ENCODE measurements around the gene BCAP31. TPM values are rescaled to one million over a fixed set of nuclear protein-coding genes. Genes with fewer than 3 reads are reported as not detected.
"Not testable (repeated sequence)": the region's sequence is repeated elsewhere in the genome, so short reads cannot be mapped to it uniquely, and the experiment has no call there.

The BCAP31 gene
- total RNA-seq, 1 donor, result 111 TPM

GRCh38 chrX:153761863-153762262, 37.7 kb upstream of the BCAP31 start:
- no peak overlapping the region for H3K4me3 ChIP-seq (ENCODE audit: low read depth, low read length)
- DNase-seq (ENCODE audit: low read depth), result no peak
- TF ChIP-seq, protein P1, sequence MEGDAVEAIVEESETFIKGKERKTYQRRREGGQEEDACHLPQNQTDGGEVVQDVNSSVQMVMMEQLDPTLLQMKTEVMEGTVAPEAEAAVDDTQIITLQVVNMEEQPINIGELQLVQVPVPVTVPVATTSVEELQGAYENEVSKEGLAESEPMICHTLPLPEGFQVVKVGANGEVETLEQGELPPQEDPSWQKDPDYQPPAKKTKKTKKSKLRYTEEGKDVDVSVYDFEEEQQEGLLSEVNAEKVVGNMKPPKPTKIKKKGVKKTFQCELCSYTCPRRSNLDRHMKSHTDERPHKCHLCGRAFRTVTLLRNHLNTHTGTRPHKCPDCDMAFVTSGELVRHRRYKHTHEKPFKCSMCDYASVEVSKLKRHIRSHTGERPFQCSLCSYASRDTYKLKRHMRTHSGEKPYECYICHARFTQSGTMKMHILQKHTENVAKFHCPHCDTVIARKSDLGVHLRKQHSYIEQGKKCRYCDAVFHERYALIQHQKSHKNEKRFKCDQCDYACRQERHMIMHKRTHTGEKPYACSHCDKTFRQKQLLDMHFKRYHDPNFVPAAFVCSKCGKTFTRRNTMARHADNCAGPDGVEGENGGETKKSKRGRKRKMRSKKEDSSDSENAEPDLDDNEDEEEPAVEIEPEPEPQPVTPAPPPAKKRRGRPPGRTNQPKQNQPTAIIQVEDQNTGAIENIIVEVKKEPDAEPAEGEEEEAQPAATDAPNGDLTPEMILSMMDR (IDR thresholded peaks at IDR 0.05; ENCODE audit: insufficient read depth, low read length), result no peak

- DNase-seq (ENCODE audit: low read depth), result no peak
- no peak overlapping the region for H3K4me3 ChIP-seq (ENCODE audit: low read depth, low read length)
- TF ChIP-seq, protein P1 (IDR thresholded peaks at IDR 0.05; ENCODE audit: insufficient read depth, low read length), result no peak
Measured at GRCh38 chrX:153755136-153755535, 30.9 kb upstream of the BCAP31 start.

- H3K4me3 ChIP-seq (ENCODE audit: low read depth, low read length), result no peak overlapping the region
- TF ChIP-seq, protein P1 (IDR thresholded peaks at IDR 0.05; ENCODE audit: insufficient read depth, low read length), result no peak
- no peak for DNase-seq (ENCODE audit: low read depth)
Measured at GRCh38 chrX:153750127-153750774, 26.1 kb upstream of the BCAP31 start.

GRCh38 chrX:153749017-153749416, 24.8 kb upstream of the BCAP31 start:
- H3K4me3 ChIP-seq (ENCODE audit: low read depth, low read length); DNase-seq (ENCODE audit: low read depth): not testable (repeated sequence)

DNA sequence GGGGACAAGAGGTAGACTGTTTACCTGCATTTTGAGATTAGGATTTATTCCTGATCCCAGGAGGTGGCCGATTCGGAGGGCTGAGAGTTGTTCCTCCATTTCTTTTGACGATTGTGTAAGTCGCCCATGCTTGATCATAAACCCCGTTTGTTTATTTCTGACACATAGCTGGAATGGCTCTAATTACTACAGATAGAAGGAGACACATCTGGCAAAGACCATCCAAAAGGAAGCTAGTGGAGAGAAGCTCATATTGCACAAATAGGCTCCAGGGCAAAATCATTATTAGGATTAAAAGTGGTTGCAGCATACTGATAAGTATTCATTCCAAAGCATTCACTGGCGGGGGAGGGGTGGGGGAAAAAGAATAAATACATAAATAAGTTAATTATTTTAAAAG, 22.8 kb upstream of the BCAP31 start:
- not testable (repeated sequence) for DNase-seq (ENCODE audit: low read depth)

GRCh38 chrX:153746359-153746758, 22.2 kb upstream of the BCAP31 start:
- H3K4me3 ChIP-seq (ENCODE audit: low read depth, low read length), result no peak overlapping the region
- TF ChIP-seq, protein P1 (IDR thresholded peaks at IDR 0.05; ENCODE audit: insufficient read depth, low read length), result no peak
- DNase-seq (ENCODE audit: low read depth), result no peak

More for the DNA sequence above, 22.8 kb upstream of the BCAP31 start:
- not testable (repeated sequence) for H3K4me3 ChIP-seq (ENCODE audit: low read depth, low read length)

DNA sequence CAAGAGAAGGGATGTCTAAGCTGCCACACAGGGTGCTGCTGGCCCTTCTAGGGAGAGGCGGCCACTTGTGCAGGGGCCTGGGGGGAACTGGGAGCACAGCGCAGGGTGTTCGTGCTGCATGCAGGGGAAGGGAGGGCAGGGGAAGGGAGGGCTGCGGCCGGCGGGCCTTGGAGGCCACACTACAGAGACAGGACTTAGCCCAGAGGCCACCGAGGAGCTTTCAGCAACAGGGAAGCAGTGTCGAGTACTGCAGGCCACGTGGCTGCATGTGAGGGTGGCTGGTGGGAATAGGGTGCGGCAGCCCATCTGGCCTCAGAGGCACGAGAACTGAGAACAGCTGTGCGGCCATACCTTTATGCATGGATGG, 20.9 kb upstream of the BCAP31 start:
- H3K4me3 ChIP-seq (ENCODE audit: low read depth, low read length); DNase-seq (ENCODE audit: low read depth): not testable (repeated sequence)

GRCh38 chrX:153744210-153745066, 20.3 kb upstream of the BCAP31 start:
- no peak overlapping the region for H3K4me3 ChIP-seq (ENCODE audit: low read depth, low read length)
- TF ChIP-seq, protein P1 (IDR thresholded peaks at IDR 0.05; ENCODE audit: insufficient read depth, low read length), result no peak

GRCh38 chrX:153743468-153744209, 19.5 kb upstream of the BCAP31 start:
- DNase-seq (ENCODE audit: low read depth), result peak; percentile 28

More at GRCh38 chrX:153744210-153745066, 20.3 kb upstream of the BCAP31 start:
- no peak for DNase-seq (ENCODE audit: low read depth)

DNA sequence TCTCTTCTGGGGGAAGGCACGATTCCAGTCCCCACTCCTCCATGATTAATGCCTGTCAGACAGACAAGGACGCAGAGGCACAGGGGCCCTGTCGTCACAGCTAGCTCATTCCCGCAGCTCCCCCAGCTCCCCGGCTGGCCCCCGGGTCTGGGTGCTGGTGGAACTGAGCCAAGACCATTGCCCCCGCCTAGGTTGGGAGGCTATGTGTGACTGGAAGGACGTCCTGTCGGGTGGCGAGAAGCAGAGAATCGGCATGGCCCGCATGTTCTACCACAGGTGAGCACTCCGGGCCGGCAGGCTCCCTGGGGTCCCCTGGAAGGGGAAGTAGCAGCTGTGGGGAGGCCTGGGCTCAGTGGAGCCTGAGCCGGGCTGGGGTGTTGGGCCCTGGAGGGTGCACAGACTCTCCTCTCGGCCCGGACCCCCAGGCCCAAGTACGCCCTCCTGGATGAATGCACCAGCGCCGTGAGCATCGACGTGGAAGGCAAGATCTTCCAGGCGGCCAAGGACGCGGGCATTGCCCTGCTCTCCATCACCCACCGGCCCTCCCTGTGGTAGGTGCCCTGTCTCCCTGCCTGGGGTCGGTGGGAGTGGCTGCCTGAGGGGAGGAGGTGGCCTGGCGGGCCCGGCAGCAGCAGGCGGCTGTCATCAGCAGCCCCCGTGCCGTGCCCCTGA, 18.7 kb upstream of the BCAP31 start:
- H3K4me3 ChIP-seq (ENCODE audit: low read depth, low read length); DNase-seq (ENCODE audit: low read depth): not testable (repeated sequence)

More at GRCh38 chrX:153743468-153744209, 19.5 kb upstream of the BCAP31 start:
- H3K4me3 ChIP-seq (ENCODE audit: low read depth, low read length), result not testable (repeated sequence)

- H3K4me3 ChIP-seq (ENCODE audit: low read depth, low read length); DNase-seq (ENCODE audit: low read depth): not testable (repeated sequence)
Measured at GRCh38 chrX:153742111-153742510, 17.9 kb upstream of the BCAP31 start.
